ENCODE measurements around the gene DGKI. TPM values are rescaled to one million over a fixed set of nuclear protein-coding genes. Genes with fewer than 3 reads are reported as not detected.

Gene DGKI
- total and polyA plus RNA-seq, 2 of the 13 experiments (the other 11 are each of a cell fraction or from before 2014, with no cell fraction given): 0.09 to 0.17 TPM

GRCh38 chr7:137593115-137593711 lies 253.6 kb downstream of the DGKI start:
- intact Hi-C loops (cut with micrococcal nuclease; ENCODE audit: unreplicated experiment) (loop anchor here (5.0 kb wide), 1 partner anchor 1186 kb away; no protein-coding TSS in a partner anchor), in situ Hi-C loops (cut with HindIII; ENCODE audit: extremely low pct_ligation_motif_present, low pct_unique_long_range_greater_than_20kb) (no loop called here)
- Histone ChIP-seq H3K79me2 (ENCODE audit: insufficient read depth, low read length) (no peaks in the 10 kb centered on the region), H3K27me3 (ENCODE audit: control insufficient read depth in 1 of 2, insufficient read depth in 2 of 2, low read length in 2 of 2) (peaks cover 0 to 6% of the 10 kb centered on the region in 2 experiments; a peak in 2 of 5 replicates), H3K4me1 (ENCODE audit: insufficient read depth, low read length) (no peaks in the 10 kb centered on the region; the same call in 1 of the 2 replicates), H4K20me1 (ENCODE audit: insufficient read depth, low read length) (no peaks in the 10 kb centered on the region), H3K4me2 (ENCODE audit: low read depth, low read length) (no peak overlapping the region), H2AFZ (ENCODE audit: low read length) (no peak overlapping the region), H3K9me3 (ENCODE audit: low read length) (no peaks in the 10 kb centered on the region), H3K27ac (ENCODE audit: extremely low read length, insufficient read depth, low read length) (no peak overlapping the region), H3K9ac (ENCODE audit: insufficient read depth, low read depth, low read length) (no peak overlapping the region), H3K36me3 (replicated peaks in 1 of 2; ENCODE audit: control insufficient read depth in 1 of 2, insufficient read depth in 2 of 2, low read length in 2 of 2) (no peaks in the 10 kb centered on the region), H3K4me3 (replicated peaks in 1 of 3; ENCODE audit: insufficient read depth in 1 of 3, low read depth in 2 of 3, low read length in 3 of 3) (no peak overlapping the region)
- ATAC-seq (no peak), FAIRE-seq (no peak), DNase-seq (ENCODE audit: low spot score) (no peak)
- 0% methylated on average over 5 of the region's 5 CpGs for WGBS (ENCODE audit: low lambda C conversion rate)
- TF ChIP-seq, protein P1, sequence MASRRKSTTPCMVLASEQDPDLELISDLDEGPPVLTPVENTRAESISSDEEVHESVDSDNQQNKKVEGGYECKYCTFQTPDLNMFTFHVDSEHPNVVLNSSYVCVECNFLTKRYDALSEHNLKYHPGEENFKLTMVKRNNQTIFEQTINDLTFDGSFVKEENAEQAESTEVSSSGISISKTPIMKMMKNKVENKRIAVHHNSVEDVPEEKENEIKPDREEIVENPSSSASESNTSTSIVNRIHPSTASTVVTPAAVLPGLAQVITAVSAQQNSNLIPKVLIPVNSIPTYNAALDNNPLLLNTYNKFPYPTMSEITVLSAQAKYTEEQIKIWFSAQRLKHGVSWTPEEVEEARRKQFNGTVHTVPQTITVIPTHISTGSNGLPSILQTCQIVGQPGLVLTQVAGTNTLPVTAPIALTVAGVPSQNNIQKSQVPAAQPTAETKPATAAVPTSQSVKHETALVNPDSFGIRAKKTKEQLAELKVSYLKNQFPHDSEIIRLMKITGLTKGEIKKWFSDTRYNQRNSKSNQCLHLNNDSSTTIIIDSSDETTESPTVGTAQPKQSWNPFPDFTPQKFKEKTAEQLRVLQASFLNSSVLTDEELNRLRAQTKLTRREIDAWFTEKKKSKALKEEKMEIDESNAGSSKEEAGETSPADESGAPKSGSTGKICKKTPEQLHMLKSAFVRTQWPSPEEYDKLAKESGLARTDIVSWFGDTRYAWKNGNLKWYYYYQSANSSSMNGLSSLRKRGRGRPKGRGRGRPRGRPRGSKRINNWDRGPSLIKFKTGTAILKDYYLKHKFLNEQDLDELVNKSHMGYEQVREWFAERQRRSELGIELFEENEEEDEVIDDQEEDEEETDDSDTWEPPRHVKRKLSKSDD (CRISPR knock-in tag; IDR thresholded peaks at IDR 0.05; ENCODE audit: low read depth): no peak
- TF ChIP-seq, protein P2, sequence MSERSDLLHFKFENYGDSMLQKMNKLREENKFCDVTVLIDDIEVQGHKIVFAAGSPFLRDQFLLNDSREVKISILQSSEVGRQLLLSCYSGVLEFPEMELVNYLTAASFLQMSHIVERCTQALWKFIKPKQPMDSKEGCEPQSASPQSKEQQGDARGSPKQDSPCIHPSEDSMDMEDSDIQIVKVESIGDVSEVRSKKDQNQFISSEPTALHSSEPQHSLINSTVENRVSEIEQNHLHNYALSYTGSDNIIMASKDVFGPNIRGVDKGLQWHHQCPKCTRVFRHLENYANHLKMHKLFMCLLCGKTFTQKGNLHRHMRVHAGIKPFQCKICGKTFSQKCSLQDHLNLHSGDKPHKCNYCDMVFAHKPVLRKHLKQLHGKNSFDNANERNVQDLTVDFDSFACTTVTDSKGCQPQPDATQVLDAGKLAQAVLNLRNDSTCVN (CRISPR knock-in tag; IDR thresholded peaks at IDR 0.05; ENCODE audit: borderline replicate concordance): no peak
- no peak for TF ChIP-seq TOPORS (CRISPR knock-in tag; IDR thresholded peaks at IDR 0.05)
- TF ChIP-seq SMARCC2 (IDR thresholded peaks at IDR 0.05): no peak
- TF ChIP-seq CCDC6 (CRISPR knock-in tag; IDR thresholded peaks at IDR 0.05): no peak
- no peak for TF ChIP-seq PHF21A (CRISPR knock-in tag; IDR thresholded peaks at IDR 0.05)
- no peak for TF ChIP-seq ZNF296 (CRISPR knock-in tag; conservative IDR thresholded peaks at IDR 0.05)
- POLR2A ChIA-PET: no interaction called here
- BruUV-seq (replicated peaks): no TSS peak
- CTCF ChIA-PET (ENCODE audit: low intra/inter-chr PET ratio, low total read pairs): no interaction called here
